Activated gamma-delta T cell (primary cell): Measurements from ENCODE around the gene P2RY6.
"Not testable (repeated sequence)": the region's sequence is repeated elsewhere in the genome, so short reads cannot be mapped to it uniquely, and the experiment has no call there.

Experiments used
- DNase-seq: peaks from one replicate; lab custom pipeline; 2025; lab: John Stamatoyannopoulos, UW

Gene P2RY6

GRCh38 chr11:73260127-73260457 lies 12.0 kb upstream of the P2RY6 start:
- DNase-seq = no peak

DNA sequence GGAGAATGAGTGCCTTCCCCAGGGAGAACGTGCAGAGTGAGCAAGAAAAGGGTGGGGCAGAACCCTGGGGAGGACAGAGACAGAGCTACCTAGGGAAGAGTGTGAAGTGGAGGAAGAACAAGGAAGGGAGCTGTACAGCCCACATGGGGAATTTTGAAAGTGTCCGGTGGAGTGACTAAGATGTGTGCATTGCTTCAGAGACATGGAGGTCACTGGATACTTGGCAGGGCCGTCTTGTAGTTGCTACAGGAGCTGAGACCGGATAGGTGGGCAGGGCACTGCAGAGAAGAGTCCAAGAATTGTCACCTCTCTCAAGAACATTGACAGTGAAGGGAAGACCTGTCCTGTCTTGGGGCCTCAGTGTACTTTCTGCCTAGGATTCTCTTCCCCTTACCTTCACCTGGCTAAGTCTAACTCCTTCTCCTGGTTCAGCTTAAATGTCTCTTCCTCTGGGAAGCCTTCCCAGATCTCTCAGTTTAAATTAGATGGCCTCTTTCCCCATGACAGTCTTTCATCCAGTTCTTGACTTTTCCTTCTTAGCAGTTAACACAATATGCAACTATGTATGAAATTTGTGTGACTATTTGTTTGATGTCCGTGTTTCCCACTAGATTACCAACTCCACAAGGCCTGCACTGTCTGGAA lies 9.2 kb upstream of the P2RY6 start:
- no peak for DNase-seq

- DNase-seq = no peak
Observed at GRCh38 chr11:73263640-73264039, 8.5 kb upstream of the P2RY6 start.

DNA sequence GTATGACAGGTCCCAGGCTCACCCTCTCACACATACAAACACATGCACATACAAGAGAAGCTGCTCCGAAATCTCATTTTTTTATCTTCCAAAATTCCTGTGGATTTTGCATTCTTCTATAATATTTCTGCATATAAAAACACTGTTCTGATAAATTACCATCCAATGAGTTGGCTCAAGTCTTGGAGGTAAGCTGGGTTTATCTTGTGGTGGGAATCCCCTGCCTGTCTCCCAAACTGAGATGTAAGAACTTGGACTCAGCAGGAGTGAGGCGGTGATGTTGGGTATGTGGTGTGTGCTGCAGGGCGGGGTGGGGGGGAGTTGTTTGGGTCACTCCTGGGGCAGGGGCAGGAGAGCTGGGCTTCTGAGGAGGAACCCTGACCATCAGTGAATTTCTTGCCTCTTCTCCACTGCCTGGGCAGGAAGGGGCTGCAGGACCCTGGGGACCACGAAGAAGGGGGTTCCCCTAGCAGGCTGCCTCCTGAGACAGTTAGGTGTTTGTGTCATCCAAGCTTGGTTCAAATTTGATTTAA lies 6.8 kb upstream of the P2RY6 start:
- DNase-seq = no peak

DNA sequence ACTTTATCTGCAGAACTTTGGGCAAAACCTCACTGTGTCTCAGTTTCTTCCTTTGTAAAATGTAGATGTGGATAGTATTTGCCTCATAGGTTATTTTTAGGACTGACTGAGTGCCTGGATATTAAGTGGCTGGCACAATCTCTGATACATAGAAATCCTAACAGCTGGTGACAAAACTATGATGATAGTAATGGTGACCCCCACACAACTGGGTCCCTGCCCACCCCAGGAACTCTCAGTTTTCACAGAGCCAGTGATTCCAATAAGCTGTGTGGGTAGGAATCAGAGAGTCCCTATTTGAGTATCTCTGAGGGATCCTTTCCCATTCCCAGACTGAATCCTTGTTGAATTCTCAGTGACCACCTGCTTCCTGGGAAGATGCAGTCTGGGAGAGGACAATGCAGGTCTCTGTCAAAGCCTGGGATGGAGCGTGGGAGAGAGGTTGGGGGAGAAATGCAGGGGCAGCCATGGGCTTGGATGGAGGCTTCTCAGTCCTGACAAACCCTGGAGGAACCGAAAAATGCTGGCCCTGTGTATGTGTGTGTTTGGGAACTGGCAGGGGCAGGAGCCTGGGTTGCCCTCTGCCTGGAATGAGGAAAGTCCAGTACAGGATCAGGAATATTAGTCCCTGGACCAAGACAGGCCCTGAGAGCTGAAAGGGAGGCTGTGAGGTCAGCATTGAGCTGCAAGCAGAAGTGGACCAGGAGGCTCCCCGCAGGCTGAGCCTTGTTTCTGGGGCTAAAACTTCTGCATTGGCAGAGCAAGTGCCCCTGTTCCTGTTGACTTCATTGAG lies 6.1 kb upstream of the P2RY6 start:
- no peak for DNase-seq

DNA sequence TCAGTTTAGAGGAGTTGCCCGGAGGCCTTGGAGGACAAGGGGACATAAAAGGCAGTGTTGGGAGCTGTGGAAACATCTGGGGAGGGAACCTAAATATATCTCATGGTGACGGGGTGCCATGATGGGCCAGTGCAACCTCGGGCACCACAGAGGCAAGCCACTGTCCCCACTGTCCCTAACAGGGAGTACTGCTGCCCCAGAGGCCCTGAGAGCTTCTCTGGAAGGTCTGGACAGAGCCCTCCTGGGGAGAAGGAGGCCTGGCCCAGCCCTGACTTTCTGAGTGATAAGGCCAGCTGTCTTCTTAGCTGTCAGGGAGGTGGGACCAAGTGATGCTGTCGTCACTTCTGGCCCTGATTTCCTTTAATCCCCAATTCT lies 5.5 kb upstream of the P2RY6 start:
- no peak for DNase-seq

DNA sequence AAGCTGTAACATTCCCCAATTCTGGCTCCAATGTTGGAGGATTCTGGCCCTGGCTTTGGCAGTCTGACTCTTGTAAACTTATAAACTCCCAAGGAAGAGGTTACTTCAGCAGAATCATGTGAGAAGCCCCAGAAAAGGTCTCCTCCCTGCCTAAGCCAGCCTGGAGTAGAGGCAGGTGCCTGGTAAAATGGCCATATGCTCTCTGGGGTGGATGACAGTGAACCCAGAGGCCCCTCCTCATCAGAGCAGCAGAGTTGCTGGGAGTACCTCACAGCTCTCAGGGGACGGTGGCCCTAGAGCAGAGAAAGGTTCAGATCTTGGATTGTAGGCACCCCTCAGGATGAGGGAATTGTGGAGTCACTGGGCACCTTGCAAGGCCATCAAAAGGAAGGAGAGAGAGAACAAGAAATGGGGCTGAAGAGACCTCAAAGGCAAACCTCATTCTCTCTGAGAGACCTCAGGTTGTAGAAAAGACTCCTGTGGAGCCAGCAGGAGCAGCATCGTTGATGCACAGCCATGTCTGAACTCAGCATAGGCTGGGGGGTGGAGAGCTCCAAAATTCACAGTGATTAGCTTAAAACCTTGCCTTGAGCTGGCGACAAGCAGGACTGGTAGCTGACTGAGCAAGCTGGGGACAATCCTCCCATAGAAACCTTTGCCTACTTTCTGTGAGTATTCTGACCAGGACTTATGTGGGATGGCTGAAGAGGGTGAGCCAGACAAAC lies 4.9 kb upstream of the P2RY6 start:
- no peak for DNase-seq

GRCh38 chr11:73267906-73268540 lies 4.1 kb upstream of the P2RY6 start:
- DNase-seq = no peak

- no peak for DNase-seq
Observed at GRCh38 chr11:73268671-73269271, 3.4 kb upstream of the P2RY6 start.

- no peak for DNase-seq
Observed at GRCh38 chr11:73269459-73270015, 2.6 kb upstream of the P2RY6 start.

- no peak for DNase-seq
Observed at GRCh38 chr11:73270016-73270854, 1.9 kb upstream of the P2RY6 start.

- DNase-seq = no peak
Observed at GRCh38 chr11:73270855-73271477, 1.2 kb upstream of the P2RY6 start.

DNA sequence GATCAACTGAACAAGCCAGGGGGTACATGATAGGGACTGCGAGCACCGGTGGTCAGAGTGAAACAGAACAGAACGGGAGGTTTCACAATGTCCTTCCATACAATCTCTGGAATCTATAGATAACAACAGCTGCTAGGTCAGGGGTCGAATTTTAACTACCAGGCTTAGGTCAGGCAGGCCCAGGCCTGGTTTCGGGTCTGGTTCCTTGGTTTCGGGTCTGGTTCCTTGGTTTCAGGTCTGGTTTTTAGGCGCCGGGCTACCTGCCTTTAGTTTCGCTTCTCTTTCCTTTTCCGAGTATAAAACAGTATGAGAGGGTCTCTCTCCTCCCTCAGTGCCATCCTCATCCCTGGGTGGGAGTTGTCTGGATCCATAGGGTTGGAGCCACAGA lies 666 bp upstream of the P2RY6 start:
- DNase-seq = not testable (repeated sequence)

- DNase-seq = no peak
Observed at GRCh38 chr11:73272680-73273038, 521 bp downstream of the P2RY6 start.

GRCh38 chr11:73273222-73273895 lies 1.2 kb downstream of the P2RY6 start:
- DNase-seq = no peak

DNA sequence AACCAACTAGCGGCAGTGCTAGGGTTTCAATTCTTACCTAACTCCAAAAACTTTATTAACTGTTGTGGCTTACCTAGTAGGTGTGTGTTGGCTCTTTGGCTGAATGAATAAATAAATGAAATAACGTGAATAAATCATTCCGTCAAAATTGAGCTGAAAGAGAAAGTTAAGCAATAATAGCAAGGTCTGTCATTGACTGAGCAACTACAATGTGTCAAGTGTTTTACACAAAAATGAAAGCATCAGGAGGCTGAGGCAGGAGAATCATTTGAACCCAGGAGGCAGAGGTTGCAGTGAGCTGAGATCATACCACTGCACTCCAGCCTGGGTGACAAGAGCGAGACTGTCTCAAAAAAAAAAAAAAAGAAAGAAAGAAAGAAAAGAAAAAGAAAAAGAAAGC lies 2.1 kb downstream of the P2RY6 start:
- not testable (repeated sequence) for DNase-seq

GRCh38 chr11:73274722-73275380 lies 2.7 kb downstream of the P2RY6 start:
- no peak for DNase-seq

DNA sequence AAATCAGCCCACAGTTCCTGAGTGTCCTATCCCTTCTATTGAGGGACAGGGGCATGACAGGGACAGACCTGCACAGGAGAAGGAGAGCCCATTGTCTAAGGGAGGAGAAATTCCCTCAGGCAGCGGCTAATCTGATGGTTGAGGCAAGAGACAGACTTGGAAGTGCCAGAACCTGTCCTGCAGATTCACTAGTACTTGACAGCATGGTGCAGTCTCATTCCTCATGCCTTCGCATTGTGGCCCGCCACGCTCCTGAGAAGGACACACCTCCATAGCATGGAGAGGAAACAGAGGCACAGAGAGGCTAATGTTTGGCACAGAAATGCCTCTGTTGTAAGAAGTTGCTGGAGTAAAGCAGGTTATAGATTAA lies 3.2 kb downstream of the P2RY6 start:
- no peak for DNase-seq

DNA sequence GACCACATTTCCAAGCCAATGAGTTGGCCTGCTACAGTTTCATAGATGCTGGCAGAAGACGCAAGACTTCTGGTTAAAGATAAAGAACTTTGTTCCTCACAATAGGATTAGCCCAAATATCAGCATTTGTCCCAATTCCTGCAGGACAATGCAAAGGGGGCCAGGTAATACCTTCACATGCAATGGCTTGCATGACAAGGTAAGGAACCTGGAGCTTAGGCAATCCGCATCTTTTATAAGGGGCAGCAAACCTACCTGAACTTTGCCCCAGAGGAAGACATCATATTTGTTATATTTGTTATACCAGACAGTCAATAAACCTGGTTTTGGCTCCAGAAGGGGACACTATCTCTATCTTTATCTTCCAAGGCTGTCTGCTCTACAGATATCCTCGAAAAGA lies 5.3 kb downstream of the P2RY6 start:
- no peak for DNase-seq
